ENCODE results near the gene EXTL2. TPM values are rescaled to one million over a fixed set of nuclear protein-coding genes. Genes with fewer than 3 reads are reported as not detected.
"Not testable (repeated sequence)": the region's sequence is repeated elsewhere in the genome, so short reads cannot be mapped to it uniquely, and the experiment has no call there.

The EXTL2 gene
- total RNA-seq, 2 experiments from 2014 or later: 2.0 to 2.6 TPM

- Mint-ChIP-seq H3K4me3 (peak overlapping the region; percentile 99), H3K27ac (peak overlapping the region; percentile 97), H3K9me3 (ENCODE audit: insufficient read depth) (peaks cover 2% of the 10 kb centered on the region), H3K4me1 (ENCODE audit: low read depth) (peaks cover 49% of the 10 kb centered on the region), H3K27me3 (ENCODE audit: low read depth) (no peaks in the 10 kb centered on the region), H3K36me3 (ENCODE audit: low read depth) (peaks cover 38% of the 10 kb centered on the region)
- DNase-seq: peak; percentile 77
- ChIA-PET POLR2A (interaction anchor here (0.6 to 1.7 kb wide), 5 partner anchors 12 to 463 kb away, joined by 3 to 8 read pairs (median 5); no protein-coding TSS in a partner anchor), CTCF (interaction anchor here (0.5 to 2.6 kb wide), 7 partner anchors 10 to 413 kb away, joined by 3 to 7 read pairs (median 3); no protein-coding TSS in a partner anchor)
- peak; percentile 75 for ATAC-seq
Measured at GRCh38 chr1:100896481-100896982, 1.9 kb upstream of the EXTL2 start.

DNA sequence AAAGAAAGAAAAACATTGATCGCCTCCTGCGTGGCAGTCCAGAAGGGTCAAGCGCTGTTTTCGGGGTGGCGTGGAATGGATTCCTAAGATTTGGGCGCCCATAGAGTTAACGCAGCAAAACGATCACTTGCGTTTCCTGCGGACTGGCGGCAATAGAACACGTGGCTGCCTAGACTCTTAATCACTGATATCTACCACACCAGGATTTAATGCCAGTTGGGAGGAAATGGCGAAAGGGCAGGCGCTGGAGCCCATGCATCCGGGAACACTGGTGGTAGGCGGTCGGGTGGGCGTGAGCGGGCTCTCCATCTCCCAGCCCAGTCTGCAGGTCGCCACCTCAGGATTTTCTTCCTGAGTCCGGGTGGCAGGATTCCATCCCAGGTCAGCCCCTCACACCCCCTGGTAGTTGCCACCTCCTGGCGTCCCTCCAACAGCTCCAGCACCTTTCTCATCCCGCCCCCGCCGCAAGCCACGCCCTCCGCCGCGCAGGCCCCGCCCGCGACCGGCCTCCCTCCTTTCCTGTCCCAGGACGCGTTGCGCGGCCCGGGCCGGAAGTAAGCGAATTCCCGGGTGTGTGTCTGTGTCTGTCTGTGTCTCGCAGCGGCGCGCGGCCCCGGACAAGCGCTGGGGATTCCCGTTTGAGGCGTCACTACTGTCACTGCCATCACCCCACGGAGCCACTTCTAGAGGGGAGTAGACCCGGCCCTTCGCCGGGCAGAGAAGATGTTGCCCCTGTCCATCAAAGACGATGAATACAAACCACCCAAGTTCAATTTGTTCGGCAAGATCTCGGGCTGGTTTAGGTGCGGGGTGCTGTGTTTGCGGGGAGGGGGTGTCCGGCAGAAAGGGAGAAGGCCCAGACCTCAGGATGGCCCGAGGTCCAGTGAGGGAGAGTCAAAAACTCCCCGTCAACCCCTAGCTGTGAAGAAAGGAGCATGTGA, 1.2 kb upstream of the EXTL2 start, which contains the start of gene SLC30A7:
SLC30A7 (plus strand) TSS at position 551 of the 941 bp plus-strand sequence; CDS start at position 724, 173 bp downstream.
- Mint-ChIP-seq H3K4me1 (ENCODE audit: low read depth) (peaks cover 44% of the 10 kb centered on the region), H3K27me3 (ENCODE audit: low read depth) (no peaks in the 10 kb centered on the region), H3K27ac (peak within 1 kb of the TSS; percentile 97), H3K36me3 (ENCODE audit: low read depth) (peaks cover 38% of the 10 kb centered on the region), H3K9me3 (ENCODE audit: insufficient read depth) (peaks cover 10% of the 10 kb centered on the region), H3K4me3 (peak within 1 kb of the TSS; percentile 99)
- ChIA-PET CTCF (interaction anchor here (0.5 to 2.6 kb wide), 8 partner anchors 22 to 437 kb away, joined by 3 to 9 read pairs (median 5); no protein-coding TSS in a partner anchor), POLR2A (interaction anchor here (0.6 to 1.7 kb wide), 6 partner anchors 13 to 414 kb away, joined by 3 to 8 read pairs (median 4); no protein-coding TSS in a partner anchor)
- peak; percentile 94 for DNase-seq
- ATAC-seq: peak; percentile 80

- Mint-ChIP-seq H3K4me3 (peak overlapping the region; percentile 58), H3K9me3 (ENCODE audit: insufficient read depth) (peaks cover 22% of the 10 kb centered on the region), H3K27ac (no peak overlapping the region), H3K27me3 (ENCODE audit: low read depth) (no peaks in the 10 kb centered on the region), H3K36me3 (ENCODE audit: low read depth) (peaks cover 37% of the 10 kb centered on the region), H3K4me1 (ENCODE audit: low read depth) (peaks cover 33% of the 10 kb centered on the region)
- ChIA-PET POLR2A (no interaction called here), CTCF (interaction anchor here (1.9 to 2.6 kb wide), 3 partner anchors 20 to 431 kb away, joined by 6 to 9 read pairs (median 7); no protein-coding TSS in a partner anchor)
- ATAC-seq: no peak
- no peak for DNase-seq
Measured at GRCh38 chr1:100893718-100894117, 924 bp downstream of the EXTL2 start.

DNA sequence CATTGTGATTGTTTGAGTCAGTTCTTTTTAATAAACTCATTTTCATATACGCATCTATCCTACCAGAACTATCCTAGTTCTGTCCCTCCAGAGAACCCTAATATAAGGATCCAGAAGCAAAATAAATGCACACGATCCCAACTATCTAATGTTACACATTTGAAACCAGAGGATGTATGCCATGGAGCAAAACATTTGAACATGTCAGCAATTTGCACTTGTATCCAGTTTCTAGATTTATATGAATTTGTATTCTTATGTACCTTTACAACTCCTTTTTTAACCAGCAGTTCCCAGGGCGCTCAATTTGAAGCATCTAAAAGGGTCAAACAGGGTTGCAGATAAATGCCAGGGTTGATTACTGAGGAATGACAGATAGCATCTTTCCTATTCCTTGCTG, 2.1 kb downstream of the EXTL2 start:
- Mint-ChIP-seq H3K27me3 (ENCODE audit: low read depth) (no peaks in the 10 kb centered on the region), H3K27ac (no peak overlapping the region), H3K9me3 (ENCODE audit: insufficient read depth) (peaks cover 28% of the 10 kb centered on the region), H3K36me3 (ENCODE audit: low read depth) (peaks cover 30% of the 10 kb centered on the region), H3K4me3 (no peak overlapping the region), H3K4me1 (ENCODE audit: low read depth) (peaks cover 26% of the 10 kb centered on the region)
- no peak for DNase-seq
- no peak for ATAC-seq
- CTCF ChIA-PET: interaction anchor here (1.0 kb wide), 1 partner anchor 24 kb away, joined by 3 read pairs; no protein-coding TSS in a partner anchor
- POLR2A ChIA-PET: no interaction called here

DNA sequence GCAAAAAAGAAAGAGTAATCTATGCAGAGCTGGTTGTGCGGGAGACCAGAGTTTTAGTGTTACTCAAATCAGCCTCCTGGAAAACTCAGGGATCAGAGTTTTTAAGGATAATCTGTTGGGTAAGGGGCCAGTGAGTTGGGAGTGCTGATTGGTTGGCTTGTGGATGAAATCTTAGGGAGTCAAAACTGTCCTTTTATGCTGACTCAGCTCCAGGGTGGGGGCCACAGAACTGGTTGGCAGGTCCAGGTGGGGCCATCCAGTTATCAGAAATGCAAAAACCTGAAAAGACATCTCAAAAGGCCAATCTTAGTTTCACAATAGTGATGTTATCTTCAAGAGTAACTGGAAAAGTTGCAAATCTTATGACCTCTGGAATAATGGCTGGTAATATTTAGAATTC, 3.3 kb downstream of the EXTL2 start:
- ChIA-PET POLR2A (no interaction called here), CTCF (no interaction called here)
- Mint-ChIP-seq H3K36me3 (ENCODE audit: low read depth) (peaks cover 25% of the 10 kb centered on the region), H3K9me3 (ENCODE audit: insufficient read depth) (peaks cover 28% of the 10 kb centered on the region), H3K4me1 (ENCODE audit: low read depth) (peaks cover 17% of the 10 kb centered on the region), H3K27ac (no peak overlapping the region), H3K4me3 (no peak overlapping the region), H3K27me3 (ENCODE audit: low read depth) (no peaks in the 10 kb centered on the region)
- no peak for ATAC-seq
- no peak for DNase-seq

GRCh38 chr1:100889869-100890482, 4.7 kb downstream of the EXTL2 start:
- not testable (repeated sequence) for H3K27me3 Mint-ChIP-seq (ENCODE audit: low read depth)

DNA sequence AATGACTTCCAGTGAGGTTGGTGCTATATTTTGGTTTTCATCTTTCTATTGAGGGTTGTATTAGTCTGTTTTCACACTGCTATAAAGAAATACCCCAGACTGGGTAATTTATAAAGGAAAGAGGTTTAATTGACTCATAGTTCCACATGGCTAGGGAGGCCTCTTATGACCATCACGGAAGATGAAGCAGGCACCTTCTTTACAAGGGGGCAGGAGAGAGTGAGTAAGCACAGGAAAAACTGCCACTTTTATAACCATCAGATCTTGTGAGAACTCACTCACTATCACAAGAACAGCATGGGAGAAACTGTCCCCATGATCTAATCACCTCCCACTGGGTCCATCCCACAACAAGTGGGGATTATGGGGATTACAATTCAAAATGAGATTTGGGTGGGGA, 5.6 kb downstream of the EXTL2 start:
- DNase-seq; H3K4me3 Mint-ChIP-seq; POLR2A ChIA-PET; H3K27ac Mint-ChIP-seq; ATAC-seq; H3K27me3 Mint-ChIP-seq (ENCODE audit: low read depth); CTCF ChIA-PET: not testable (repeated sequence)
- H3K4me1 Mint-ChIP-seq (ENCODE audit: low read depth): peaks cover 11% of the 10 kb centered on the region
- peaks cover 28% of the 10 kb centered on the region for H3K9me3 Mint-ChIP-seq (ENCODE audit: insufficient read depth)
- peaks cover 20% of the 10 kb centered on the region for H3K36me3 Mint-ChIP-seq (ENCODE audit: low read depth)

More at GRCh38 chr1:100889869-100890482, 4.7 kb downstream of the EXTL2 start:
- peaks cover 20% of the 10 kb centered on the region for H3K36me3 Mint-ChIP-seq (ENCODE audit: low read depth)
- H3K4me3 Mint-ChIP-seq, DNase-seq, H3K27ac Mint-ChIP-seq, ATAC-seq, CTCF ChIA-PET: not testable (repeated sequence)
- POLR2A ChIA-PET: interaction anchor here (0.6 kb wide), 1 partner anchor 171 kb away, joined by 3 read pairs; no protein-coding TSS in a partner anchor
- peaks cover 17% of the 10 kb centered on the region for H3K4me1 Mint-ChIP-seq (ENCODE audit: low read depth)
- peaks cover 28% of the 10 kb centered on the region for H3K9me3 Mint-ChIP-seq (ENCODE audit: insufficient read depth)

DNA sequence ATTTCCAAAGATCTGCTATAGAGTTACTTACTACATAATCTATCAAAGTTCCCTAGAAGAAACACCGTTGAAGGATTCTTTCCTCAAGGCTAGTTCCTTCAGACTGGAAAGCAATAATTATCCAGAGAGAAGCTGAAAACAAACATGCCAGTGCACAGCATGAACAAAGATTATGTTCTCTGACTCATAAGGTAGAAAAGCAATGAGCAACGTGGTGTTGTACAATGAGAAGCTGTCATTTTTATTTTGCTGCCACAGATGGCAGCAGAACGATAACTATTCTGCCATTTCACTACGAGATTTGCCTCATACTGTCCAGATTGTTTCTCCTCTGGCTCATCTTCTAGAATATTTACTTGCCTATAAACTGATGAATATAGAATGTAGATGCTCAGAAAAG, 10.7 kb downstream of the EXTL2 start:
- H3K27ac Mint-ChIP-seq: no peak overlapping the region

GRCh38 chr1:100882698-100883097, 11.9 kb downstream of the EXTL2 start:
- ChIA-PET CTCF (interaction anchor here (0.7 to 1.2 kb wide), 2 partner anchors 9 to 90 kb away, joined by 3 to 4 read pairs; no protein-coding TSS in a partner anchor), POLR2A (interaction anchor here (0.6 kb wide), 1 partner anchor 28 kb away, joined by 3 read pairs; no protein-coding TSS in a partner anchor)
- H3K27me3 Mint-ChIP-seq (ENCODE audit: low read depth): no peaks in the 10 kb centered on the region
- no peaks in the 10 kb centered on the region for H3K36me3 Mint-ChIP-seq (ENCODE audit: low read depth)
- H3K27ac Mint-ChIP-seq: no peak overlapping the region
- no peaks in the 10 kb centered on the region for H3K4me1 Mint-ChIP-seq (ENCODE audit: low read depth)
- DNase-seq (no peak), ATAC-seq (no peak)
- no peak overlapping the region for H3K4me3 Mint-ChIP-seq
- no peaks in the 10 kb centered on the region for H3K9me3 Mint-ChIP-seq (ENCODE audit: insufficient read depth)

More for the DNA sequence above, 10.7 kb downstream of the EXTL2 start:
- DNase-seq: no peak
- Mint-ChIP-seq H3K9me3 (ENCODE audit: insufficient read depth) (peaks cover 9% of the 10 kb centered on the region), H3K27me3 (ENCODE audit: low read depth) (no peaks in the 10 kb centered on the region), H3K36me3 (ENCODE audit: low read depth) (peaks cover 2% of the 10 kb centered on the region), H3K4me1 (ENCODE audit: low read depth) (no peaks in the 10 kb centered on the region), H3K4me3 (no peak overlapping the region)
- ChIA-PET POLR2A (no interaction called here), CTCF (interaction anchor here (0.6 to 1.6 kb wide), 3 partner anchors 15 to 945 kb away, joined by 3 read pairs; no protein-coding TSS in a partner anchor)
- no peak for ATAC-seq

DNA sequence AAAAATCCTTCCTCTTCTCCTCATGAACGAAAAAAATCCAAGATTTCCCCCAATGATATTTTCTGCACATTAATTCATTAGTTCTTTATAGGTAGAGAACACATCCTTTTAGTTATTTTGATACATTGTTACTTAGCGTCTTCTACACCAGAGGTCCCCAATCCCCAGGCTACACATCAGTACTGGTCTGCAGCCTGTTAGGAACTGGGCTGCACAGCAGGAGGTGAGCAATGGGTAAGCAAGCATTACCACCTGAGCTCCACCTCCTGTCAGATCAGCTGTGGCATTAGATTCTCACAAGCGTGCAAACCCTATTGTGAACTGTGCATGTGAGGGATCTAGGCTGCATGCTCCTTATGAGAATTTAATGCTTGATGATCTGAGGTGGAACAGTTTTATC, 13.0 kb downstream of the EXTL2 start:
- no peak overlapping the region for H3K27ac Mint-ChIP-seq
- ChIA-PET POLR2A (no interaction called here), CTCF (interaction anchor here (1.3 to 2.7 kb wide), 3 partner anchors 13 to 418 kb away, joined by 3 to 18 read pairs (median 7); partner anchors contain the start of gene GPR88)
- no peaks in the 10 kb centered on the region for H3K27me3 Mint-ChIP-seq (ENCODE audit: low read depth)
- no peak overlapping the region for H3K4me3 Mint-ChIP-seq
- no peaks in the 10 kb centered on the region for H3K36me3 Mint-ChIP-seq (ENCODE audit: low read depth)
- ATAC-seq (no peak), DNase-seq (no peak)
- no peaks in the 10 kb centered on the region for H3K9me3 Mint-ChIP-seq (ENCODE audit: insufficient read depth)
- no peaks in the 10 kb centered on the region for H3K4me1 Mint-ChIP-seq (ENCODE audit: low read depth)

DNA sequence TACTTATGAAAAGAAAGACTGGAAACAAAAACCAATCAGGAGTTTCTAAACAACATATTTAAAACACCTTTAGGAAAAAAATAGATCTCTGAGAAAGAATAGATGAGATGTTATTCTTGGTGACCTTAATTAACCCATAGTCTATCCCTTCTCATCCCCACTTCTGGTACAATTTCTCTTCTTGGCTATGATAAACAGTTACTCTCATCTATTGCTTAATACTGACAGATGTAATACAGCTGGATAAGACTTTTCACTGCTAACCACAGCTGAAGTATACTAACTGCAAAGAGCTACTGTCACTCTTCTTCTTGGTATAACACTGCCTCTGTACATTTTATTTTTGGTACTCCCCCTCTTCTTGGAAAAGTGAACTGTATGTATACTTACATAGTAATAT, 15.2 kb downstream of the EXTL2 start:
- CTCF ChIA-PET: interaction anchor here (1.1 to 2.7 kb wide), 4 partner anchors 9 to 478 kb away, joined by 4 to 18 read pairs (median 6); no protein-coding TSS in a partner anchor
- no peaks in the 10 kb centered on the region for H3K36me3 Mint-ChIP-seq (ENCODE audit: low read depth)
- H3K4me1 Mint-ChIP-seq (ENCODE audit: low read depth): no peaks in the 10 kb centered on the region
- POLR2A ChIA-PET: no interaction called here
- H3K4me3 Mint-ChIP-seq: no peak overlapping the region
- no peak for DNase-seq
- no peaks in the 10 kb centered on the region for H3K9me3 Mint-ChIP-seq (ENCODE audit: insufficient read depth)
- no peak for ATAC-seq
- H3K27me3 Mint-ChIP-seq (ENCODE audit: low read depth): no peaks in the 10 kb centered on the region
- H3K27ac Mint-ChIP-seq: no peak overlapping the region

All from activated CD8-positive, alpha-beta T cell treated with anti-CD3 and anti-CD28 coated beads, Interleukin-2, amount 10 ng/mL, durations not matched to agents 7 days and 5 days (primary cell).